HK-2 (cell line): ENCODE measurements around the gene UBTD1.
A peak's percentile ranks its signal among the peaks of the same experiment; 100 is the strongest.
"Not testable (repeated sequence)": the region's sequence is repeated elsewhere in the genome, so short reads cannot be mapped to it uniquely, and the experiment has no call there.

Source experiments
- DNase-seq: peaks from one replicate; pipeline ENCODE4 v3.0.0-alpha.2; 2018; ENCODE audit not compliant: unreplicated experiment

UBTD1 gene

DNA sequence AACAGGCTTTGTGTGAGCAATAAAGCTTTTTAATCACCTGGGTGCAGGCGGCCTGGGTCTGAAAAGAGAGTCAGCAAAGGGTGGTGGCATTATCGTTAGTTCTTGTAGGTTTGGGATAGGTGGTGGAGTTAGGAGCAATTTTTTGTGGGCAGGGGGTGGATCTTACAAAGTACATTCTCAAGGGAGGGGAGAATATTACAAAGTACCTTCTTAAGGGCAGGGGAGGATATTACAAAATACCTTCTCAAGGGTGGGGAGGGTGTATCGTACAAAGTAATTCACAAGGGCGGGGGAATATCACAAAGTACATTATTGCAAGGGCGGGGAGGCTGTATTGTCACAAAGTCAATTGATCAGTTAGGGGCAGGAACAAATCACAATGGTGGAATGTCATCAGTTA lies 63.6 kb downstream of the UBTD1 start:
- DNase-seq, result not testable (repeated sequence)

- no peak for DNase-seq
Observed at GRCh38 chr10:97563337-97563736, 64.6 kb downstream of the UBTD1 start.

DNA sequence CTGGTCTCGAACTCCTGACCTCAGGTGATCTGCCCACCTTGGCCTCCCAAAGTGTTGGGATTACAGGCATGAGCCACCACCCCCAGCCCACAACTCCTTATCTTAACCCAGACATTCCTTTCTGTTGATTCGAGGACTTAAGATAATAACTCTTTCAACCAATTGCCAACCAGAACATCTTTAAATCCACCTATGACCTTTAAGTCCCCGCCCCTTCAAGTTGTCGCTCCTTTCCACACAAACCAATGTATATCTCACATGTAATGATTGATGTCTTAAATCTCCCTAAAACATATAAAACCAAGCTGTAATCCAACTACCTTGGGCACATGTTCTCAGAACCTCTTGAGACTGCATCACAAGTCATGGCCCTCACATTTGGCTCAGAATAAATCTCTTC lies 66.1 kb downstream of the UBTD1 start:
- DNase-seq, result no peak

GRCh38 chr10:97566336-97566996 lies 67.7 kb downstream of the UBTD1 start:
- DNase-seq, result no peak

DNA sequence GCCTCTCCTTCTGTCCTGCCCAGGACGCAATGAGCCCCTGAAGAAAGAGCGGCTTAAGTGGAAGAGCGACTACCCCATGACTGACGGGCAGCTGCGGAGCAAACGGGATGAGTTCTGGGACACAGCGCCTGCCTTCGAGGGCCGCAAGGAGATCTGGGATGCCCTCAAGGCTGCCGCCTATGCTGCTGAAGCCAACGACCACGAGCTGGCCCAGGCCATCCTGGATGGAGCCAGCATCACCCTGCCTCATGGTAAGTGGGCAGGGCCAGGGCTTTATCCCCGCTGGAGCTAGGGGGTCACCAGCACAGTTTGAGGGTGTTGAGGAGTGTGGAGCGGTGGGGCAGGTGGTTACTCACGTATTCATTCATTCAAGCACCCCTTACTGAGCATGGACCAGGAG lies 69.2 kb downstream of the UBTD1 start:
- DNase-seq, result no peak

- DNase-seq, result no peak
Observed at GRCh38 chr10:97570146-97570788, 71.5 kb downstream of the UBTD1 start.

DNA sequence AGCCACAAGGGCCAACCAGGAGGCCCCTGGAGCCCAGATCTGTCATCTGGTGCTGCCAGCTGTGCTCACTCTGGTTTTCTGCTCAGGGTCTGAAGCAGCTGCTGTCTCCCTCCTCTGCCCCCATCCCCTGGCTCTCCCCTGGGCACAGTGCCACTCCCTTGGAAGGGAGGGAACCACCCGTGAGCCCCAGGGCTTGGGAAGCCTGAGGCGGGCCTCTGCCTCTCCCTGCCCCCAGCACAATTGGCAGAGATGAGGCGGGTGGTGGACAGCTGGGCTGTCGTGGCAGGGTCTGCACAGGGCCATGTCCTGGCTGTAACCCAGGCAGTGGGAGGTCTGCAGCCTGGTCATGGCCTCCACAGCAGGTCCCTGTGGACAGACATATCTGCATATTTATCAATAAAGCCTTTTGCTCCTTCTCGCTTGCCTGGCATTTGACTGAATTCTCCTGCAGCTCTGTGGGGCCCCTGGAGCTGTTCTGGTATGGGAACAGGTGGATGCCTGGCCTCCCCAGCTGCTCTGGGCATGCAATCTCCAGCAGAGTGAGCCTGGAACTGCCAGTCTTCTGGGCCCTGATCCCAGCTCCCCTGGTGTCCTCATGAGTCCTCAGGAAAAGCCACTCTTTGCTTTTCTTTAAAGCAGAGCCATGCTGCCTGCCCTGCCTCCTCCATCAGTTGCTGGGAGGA lies 72.2 kb downstream of the UBTD1 start:
- DNase-seq, result no peak

GRCh38 chr10:97571622-97572021 lies 72.9 kb downstream of the UBTD1 start:
- DNase-seq, result peak; percentile 37

DNA sequence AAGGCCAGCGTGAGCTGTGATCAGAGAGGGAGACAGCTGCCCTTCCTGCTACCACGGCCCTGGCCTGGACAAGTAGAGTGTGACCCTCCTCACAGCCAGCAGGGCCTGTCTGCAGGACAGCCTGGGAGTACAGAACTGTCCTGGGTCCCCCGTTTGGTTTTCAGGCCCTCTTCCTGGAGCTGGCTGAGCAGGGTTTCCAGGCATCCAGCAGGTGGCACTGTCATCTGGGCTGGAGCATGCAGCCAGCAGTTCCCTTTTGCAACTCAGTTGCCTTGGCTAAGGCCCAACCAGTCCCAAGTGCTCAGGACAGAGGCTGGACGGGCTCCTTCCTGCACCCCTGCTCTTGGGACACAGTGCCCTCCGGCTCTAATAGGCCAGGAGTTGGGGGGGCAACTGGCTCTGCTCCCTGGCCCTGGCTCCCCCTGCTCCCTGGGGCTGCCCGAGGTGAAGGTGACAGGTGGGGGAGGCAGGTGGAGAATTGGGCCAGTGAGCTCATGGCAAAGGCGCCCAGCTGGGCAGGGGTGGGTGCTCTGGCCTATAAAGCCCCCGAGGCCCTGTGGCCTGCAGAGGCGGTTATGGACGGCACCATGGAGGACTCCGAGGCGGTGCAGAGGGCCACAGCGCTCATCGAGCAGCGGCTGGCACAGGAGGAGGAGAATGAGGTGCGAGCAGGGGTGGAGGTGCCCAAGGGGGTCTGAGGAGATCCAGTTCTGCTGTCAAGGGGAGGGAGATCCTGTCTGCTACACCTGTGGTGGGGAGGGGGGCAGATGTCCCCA lies 73.7 kb downstream of the UBTD1 start, which contains the start of gene ANKRD2:
Gene ANKRD2 (plus strand): TSS at position 566 of the 776 bp plus-strand sequence. CDS start 10 bp downstream, at position 576.
- peak; percentile 87 for DNase-seq

GRCh38 chr10:97573021-97573420 lies 74.3 kb downstream of the UBTD1 start:
- DNase-seq, result peak; percentile 79

GRCh38 chr10:97573672-97574071 lies 74.9 kb downstream of the UBTD1 start:
- DNase-seq, result no peak

DNA sequence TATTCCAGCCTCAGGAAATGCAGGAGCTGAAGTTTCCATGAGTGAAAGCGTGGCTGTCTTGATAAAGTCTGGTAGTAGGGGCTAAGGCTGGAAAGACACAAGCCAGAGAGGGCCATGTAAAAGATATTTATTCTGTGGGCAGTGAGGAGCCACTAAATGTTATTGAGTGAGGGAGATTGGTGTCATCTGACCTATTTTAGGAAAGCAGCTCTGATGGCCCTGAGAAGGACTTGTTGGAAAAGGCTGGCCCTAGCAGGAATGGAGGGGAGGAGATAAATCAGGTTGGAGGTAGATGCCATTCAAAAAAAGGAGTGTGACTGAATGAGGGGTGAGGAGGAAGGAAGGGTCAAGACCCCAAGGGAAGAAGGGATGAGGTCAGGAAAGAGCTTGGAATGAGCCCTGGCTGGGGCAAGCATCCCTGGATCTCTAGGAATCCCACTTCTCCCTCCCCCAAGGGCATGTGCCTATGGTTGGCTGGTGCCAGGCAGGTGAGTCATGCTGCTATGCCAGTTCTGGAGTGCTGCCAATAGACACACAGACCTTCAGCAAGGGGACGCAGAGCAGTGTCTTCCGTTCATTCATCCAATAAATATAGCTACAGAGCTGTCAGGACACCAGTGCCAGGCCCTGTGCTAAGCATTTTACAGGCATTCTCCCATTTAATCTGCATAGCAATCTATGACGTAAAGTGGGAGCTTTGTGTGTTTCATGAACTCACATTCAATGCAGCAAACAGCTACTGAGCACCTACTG lies 75.8 kb downstream of the UBTD1 start:
- DNase-seq, result peak; percentile 94

DNA sequence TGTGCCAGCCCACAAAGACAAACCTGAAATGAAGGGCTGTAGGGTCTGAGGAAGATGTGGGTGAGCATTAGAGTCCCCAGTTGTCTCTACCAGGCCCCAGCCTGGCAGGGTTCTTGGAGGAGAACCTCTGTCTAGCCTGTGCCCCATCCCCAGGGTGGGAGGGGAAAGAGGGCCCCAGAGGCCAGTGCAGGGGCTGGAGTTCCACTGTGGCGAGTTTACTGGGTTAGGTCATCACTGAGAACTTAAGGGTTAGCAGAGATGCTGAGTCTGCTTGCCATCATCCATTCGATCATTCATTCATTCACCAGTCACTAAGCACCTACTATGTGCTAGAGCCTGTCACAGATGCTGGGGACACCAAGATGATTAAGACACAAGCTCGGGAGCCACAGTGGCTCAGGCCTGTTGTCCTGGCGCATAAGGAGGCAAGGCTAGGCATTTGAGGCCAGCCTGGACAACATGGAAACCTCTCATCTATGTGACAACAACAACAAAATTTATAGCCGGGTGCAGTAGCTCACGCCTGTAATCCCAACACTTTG lies 76.5 kb downstream of the UBTD1 start:
- peak; percentile 69 for DNase-seq

DNA sequence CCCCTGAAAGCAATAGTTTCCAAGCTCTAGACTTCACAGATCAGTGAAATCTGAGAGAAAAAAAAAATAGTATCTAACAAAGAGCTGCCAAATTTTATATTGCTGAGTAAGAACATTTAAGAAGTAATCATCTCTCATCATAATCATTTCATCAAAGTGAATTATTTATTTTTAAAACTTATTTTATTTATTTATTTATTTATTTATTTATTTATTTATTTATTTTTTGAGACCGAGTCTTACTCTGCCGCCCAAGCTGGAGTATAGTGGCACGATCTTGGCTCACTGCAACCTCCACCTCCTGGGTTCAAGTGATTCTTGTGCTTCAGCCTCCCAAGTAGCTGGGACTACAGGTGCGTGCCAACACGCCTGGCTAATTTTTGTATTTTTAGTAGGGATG lies 77.8 kb downstream of the UBTD1 start:
- DNase-seq, result not testable (repeated sequence)

DNA sequence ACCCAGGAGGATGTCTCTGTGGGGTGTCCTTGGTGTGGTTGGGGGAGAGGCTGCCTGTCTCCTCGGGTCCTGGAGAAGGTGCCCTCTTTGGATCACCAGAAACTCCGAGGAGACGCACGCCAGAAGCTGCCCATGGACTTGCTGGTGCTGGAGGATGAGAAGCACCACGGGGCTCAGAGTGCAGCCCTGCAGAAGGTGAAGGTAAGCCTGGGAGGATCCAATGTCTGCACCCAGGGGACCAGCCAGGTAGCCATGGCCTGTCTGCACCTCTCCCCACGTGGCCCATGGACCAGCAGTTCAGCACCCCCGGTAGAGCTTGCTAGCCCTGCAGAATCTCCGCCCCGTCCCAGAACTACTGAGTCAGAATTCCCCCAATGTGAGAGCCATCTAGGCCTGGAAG lies 79.0 kb downstream of the UBTD1 start:
- no peak for DNase-seq

GRCh38 chr10:97578171-97578844 lies 79.6 kb downstream of the UBTD1 start:
- no peak for DNase-seq

GRCh38 chr10:97580421-97581367 lies 82.0 kb downstream of the UBTD1 start:
- no peak for DNase-seq

- DNase-seq, result no peak
Observed at GRCh38 chr10:97582169-97582568, 83.4 kb downstream of the UBTD1 start.

- no peak for DNase-seq
Observed at GRCh38 chr10:97583476-97583875, 84.8 kb downstream of the UBTD1 start.
